GM21367 (cell line): ENCODE measurements around the gene DRAM2.
"Not testable (repeated sequence)": the region's sequence is repeated elsewhere in the genome, so short reads cannot be mapped to it uniquely, and the experiment has no call there.

ENCODE experiments used
- ATAC-seq: cut with Tn5 transposase; IDR thresholded peaks from one replicate; pipeline ENCODE4 v1.9.1; 2021; ENCODE audit not compliant: unreplicated experiment

The DRAM2 gene

GRCh38 chr1:111145542-111145941 lies 5.6 kb upstream of the DRAM2 start:
- no peak for ATAC-seq

- no peak for ATAC-seq
These were observed 2.6 kb upstream of the DRAM2 start for GRCh38 chr1:111142356-111142975.

- no peak for ATAC-seq
These were observed 1.6 kb upstream of the DRAM2 start for GRCh38 chr1:111141245-111142220.

GRCh38 chr1:111140680-111140967 lies 731 bp upstream of the DRAM2 start:
- no peak for ATAC-seq

GRCh38 chr1:111139324-111139955 lies 453 bp downstream of the DRAM2 start:
- peak; percentile 22 for ATAC-seq

- ATAC-seq: no peak
These were observed 6.0 kb downstream of the DRAM2 start for GRCh38 chr1:111133866-111134265.

GRCh38 chr1:111131693-111132092 lies 8.2 kb downstream of the DRAM2 start:
- ATAC-seq: no peak

- ATAC-seq: no peak
These were observed 10.5 kb downstream of the DRAM2 start for GRCh38 chr1:111129376-111129775.

- peak; percentile 78 for ATAC-seq
These were observed 11.8 kb downstream of the DRAM2 start for GRCh38 chr1:111127923-111128643.

- ATAC-seq: no peak
These were observed 13.5 kb downstream of the DRAM2 start for GRCh38 chr1:111126354-111126753.

- no peak for ATAC-seq
These were observed 23.4 kb downstream of the DRAM2 start for GRCh38 chr1:111116496-111116895.

- no peak for ATAC-seq
These were observed 29.5 kb downstream of the DRAM2 start for GRCh38 chr1:111110197-111110899.

- no peak for ATAC-seq
These were observed 34.9 kb downstream of the DRAM2 start for GRCh38 chr1:111104981-111105380.

- ATAC-seq: no peak
These were observed 37.8 kb downstream of the DRAM2 start for GRCh38 chr1:111101854-111102642.

GRCh38 chr1:111099289-111099688 lies 40.6 kb downstream of the DRAM2 start:
- no peak for ATAC-seq

- no peak for ATAC-seq
These were observed 42.4 kb downstream of the DRAM2 start for GRCh38 chr1:111097356-111098099.

- not testable (repeated sequence) for ATAC-seq
These were observed 44.5 kb downstream of the DRAM2 start for GRCh38 chr1:111095421-111095820.

- ATAC-seq: no peak
These were observed 50.3 kb downstream of the DRAM2 start for GRCh38 chr1:111089638-111090037.

GRCh38 chr1:111085676-111086075 lies 54.2 kb downstream of the DRAM2 start:
- ATAC-seq: no peak
